ENCODE results near the gene WAC.
"Not testable (repeated sequence)": the region's sequence is repeated elsewhere in the genome, so short reads cannot be mapped to it uniquely, and the experiment has no call there.

The WAC gene

GRCh38 chr10:28612877-28613276, 80.0 kb downstream of the WAC start:
- no peak for DNase-seq (ENCODE audit: low read depth)

DNA sequence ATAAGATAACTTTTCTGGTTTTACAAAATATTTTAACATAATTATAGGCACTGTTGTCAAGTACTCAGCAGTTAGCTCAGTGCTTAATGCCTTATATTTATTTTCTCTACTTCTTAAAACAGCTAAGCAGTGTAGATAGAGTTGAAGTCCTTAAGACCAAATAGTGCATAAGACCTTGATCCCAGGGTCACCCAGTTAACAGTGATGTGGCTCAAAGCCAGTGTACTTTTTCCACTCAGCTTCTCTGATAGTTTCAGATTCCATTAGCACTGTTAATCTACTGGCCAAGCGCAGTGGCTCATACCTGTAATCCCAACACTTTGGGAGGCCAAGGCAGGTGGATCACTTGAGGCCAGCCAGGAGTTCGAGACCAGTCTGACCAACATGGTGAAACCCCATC, 83.6 kb downstream of the WAC start:
- no peak for DNase-seq (ENCODE audit: low read depth)

DNA sequence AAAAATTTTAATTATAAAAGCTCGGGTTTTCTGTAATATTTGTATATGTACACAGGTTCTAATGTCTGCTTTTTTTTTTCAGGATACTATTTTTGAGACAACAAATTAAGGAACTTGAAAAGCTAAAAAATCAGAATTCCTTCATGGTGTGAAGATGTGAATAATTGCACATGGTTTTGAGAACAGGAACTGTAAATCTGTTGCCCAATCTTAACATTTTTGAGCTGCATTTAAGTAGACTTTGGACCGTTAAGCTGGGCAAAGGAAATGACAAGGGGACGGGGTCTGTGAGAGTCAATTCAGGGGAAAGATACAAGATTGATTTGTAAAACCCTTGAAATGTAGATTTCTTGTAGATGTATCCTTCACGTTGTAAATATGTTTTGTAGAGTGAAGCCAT, 86.5 kb downstream of the WAC start:
- DNase-seq (ENCODE audit: low read depth): no peak

DNA sequence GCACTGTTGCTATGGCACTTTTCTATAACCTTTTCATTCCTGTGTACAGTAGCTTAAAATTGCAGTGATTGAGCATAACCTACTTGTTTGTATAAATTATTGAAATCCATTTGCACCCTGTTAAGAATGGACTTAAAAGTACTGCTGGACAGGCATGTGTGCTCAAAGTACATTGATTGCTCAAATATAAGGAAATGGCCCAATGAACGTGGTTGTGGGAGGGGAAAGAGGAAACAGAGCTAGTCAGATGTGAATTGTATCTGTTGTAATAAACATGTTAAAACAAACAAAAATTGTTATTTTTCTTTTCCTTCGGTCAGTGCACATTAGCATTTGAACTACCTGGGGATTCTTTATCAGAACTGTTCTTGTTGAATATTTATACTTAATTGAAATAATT, 87.3 kb downstream of the WAC start:
- no peak for DNase-seq (ENCODE audit: low read depth)

- no peak for DNase-seq (ENCODE audit: low read depth)
Observed at GRCh38 chr10:28623483-28623882, 90.6 kb downstream of the WAC start.

- DNase-seq (ENCODE audit: low read depth): no peak
Observed at GRCh38 chr10:28624351-28624750, 91.4 kb downstream of the WAC start.

- no peak for DNase-seq (ENCODE audit: low read depth)
Observed at GRCh38 chr10:28627102-28627501, 94.2 kb downstream of the WAC start.

- peak; percentile 22 for DNase-seq (ENCODE audit: low read depth)
Observed at GRCh38 chr10:28628184-28628893, 95.4 kb downstream of the WAC start.

DNA sequence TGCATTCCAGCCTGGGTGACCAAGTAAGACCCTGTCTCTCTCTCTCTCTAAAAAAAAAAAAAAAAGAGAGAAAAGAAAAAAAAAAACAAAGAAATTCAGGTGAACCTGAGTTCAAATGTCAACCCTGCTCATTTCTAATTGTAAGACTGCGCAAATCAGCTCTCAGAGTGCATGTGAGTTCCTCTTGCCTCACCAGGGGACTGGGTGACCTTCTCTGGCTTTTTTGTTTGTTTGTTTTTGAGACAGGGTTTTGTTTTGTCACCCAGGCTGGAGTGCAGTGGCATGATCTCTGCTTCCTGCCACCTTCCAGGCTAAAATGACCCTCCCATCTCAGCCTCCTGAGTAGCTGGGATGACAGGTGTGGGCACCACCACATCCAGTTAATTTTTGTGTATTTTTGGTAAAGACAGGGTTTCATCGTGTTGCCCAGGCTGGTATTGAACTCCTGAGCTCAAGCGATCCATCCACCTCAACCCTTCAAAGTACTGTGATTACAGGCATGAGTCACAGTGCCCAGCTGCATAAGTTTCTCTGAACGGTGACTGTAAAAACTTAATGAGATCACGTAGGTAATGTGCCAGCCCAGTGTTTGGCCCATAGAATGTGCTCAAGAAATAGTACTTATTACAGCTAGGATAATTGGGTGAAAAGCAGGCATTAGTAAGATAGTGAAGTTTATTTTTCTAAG, 99.1 kb downstream of the WAC start:
- no peak for DNase-seq (ENCODE audit: low read depth)

DNA sequence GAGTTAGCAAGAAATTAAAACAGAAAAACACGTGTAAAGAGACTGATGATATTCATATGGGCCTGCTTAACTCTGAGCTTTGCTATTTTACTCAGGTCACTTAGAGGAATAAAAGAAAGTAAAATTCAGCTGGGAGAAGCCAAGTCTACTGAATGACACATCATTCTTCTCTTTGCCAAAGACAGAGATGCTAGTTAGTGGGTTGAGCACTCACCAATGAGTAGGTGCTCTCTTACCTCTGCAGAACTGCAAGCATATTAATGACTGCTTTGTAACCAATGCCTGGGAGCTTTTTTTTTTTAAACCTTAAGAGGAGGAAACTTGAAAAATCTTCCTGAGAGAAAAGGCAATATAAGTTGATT, 99.6 kb downstream of the WAC start:
- DNase-seq (ENCODE audit: low read depth): no peak

- DNase-seq (ENCODE audit: low read depth): no peak
Observed at GRCh38 chr10:28633750-28634149, 100.8 kb downstream of the WAC start.

GRCh38 chr10:28637346-28637745, 104.4 kb downstream of the WAC start:
- DNase-seq (ENCODE audit: low read depth): no peak

DNA sequence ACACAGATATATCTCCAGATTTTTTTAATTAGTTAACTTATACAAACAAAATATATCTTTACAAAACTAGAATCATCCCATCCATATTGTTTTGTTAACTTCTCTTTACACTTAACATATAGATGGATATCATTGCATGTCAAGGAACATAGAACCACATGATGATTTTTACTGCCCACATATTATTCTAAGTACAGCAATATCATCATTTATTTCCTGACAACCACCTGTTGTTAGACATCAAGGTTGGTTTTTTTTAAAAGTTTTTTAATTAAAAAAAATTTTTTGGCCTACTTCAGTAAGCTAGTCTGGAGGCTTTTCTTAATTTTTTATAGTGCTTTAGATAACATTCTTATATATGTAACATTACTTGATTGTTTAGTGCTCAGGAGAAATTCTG, 105.5 kb downstream of the WAC start:
- DNase-seq (ENCODE audit: low read depth): no peak

DNA sequence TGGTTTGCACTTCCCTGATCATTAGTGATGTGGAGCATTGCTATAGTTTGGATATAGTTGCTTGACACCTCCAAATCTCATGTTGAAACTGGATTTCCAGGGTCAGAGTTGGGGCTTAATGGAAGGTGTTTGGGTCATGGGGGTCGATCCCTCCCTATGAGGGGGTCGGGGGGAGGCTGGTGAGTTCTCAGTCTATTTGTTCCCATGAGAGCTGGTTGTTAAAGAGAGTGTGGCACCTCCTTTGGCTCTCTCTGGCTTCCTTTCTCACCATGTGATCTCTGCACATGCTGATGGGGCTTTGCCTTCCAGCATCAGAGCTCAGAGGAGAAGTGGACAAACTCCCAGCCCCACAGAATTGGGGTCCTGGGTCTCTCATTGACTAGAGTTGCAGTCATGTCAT, 107.6 kb downstream of the WAC start:
- no peak for DNase-seq (ENCODE audit: low read depth)

DNA sequence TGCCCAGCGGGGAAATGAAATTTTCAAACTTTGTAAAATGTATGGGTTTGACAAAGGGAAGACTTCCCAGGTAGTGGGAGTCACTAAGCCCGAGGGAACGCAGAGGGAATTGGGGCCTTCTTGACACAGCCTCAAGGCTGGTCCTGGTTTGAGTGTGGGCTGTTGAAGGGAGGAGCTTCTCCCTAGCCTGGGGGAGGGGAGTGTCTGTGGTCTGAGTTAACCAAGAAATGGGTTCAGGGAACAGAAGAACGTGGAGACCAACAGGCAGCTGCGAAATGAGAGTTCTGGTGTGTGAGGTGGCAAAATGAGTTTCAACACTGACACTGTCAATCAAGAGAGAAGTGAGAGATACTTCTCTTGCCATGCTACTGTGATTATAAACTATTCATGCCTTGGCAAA, 111.7 kb downstream of the WAC start:
- DNase-seq (ENCODE audit: low read depth): no peak

DNA sequence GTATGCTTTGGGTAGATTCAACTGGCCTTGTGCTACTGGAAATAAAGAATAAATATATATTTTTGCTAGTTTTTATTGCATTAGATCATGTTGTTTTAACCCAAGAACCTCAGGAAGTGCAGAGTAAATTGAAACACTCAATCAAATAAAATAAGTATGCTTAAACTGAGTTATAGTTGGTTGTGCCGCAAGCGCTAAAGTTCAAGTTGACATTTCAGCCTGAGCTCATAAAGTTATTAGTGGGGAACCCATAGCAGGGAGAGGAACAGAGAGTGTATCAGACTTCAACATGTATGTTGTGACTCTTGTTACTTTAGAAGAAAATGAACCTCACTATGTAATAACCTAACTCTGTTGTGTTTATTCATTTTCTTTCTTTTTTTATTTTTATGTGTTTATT, 119.2 kb downstream of the WAC start:
- DNase-seq (ENCODE audit: low read depth): no peak

DNA sequence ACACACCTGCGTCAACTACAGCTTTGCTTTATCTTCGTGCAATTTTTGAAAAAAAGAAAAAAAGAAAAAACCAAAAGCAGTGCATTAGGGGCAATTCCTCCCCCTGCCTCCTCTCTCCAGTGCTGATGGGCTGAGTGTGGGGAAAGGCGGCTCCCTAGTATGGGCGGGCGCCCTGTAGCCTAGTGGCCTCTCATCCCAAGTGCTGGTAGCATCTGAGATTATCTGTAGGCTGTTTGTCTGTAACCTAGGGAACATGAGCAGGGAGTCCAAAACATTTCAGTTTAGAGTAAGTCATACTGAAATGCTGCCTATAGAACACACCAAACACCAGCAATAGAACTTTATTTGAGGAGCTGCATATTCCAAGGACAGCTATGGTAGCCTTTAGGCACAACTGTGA, 119.8 kb downstream of the WAC start:
- no peak for DNase-seq (ENCODE audit: low read depth)

GRCh38 chr10:28658824-28659223, 125.9 kb downstream of the WAC start:
- DNase-seq (ENCODE audit: low read depth): not testable (repeated sequence)

GRCh38 chr10:28661035-28661434, 128.1 kb downstream of the WAC start:
- no peak for DNase-seq (ENCODE audit: low read depth)

GRCh38 chr10:28663576-28664368, 130.9 kb downstream of the WAC start:
- peak; percentile 21 for DNase-seq (ENCODE audit: low read depth)

- DNase-seq (ENCODE audit: low read depth): no peak
Observed at GRCh38 chr10:28664369-28664740, 131.4 kb downstream of the WAC start.

DNA sequence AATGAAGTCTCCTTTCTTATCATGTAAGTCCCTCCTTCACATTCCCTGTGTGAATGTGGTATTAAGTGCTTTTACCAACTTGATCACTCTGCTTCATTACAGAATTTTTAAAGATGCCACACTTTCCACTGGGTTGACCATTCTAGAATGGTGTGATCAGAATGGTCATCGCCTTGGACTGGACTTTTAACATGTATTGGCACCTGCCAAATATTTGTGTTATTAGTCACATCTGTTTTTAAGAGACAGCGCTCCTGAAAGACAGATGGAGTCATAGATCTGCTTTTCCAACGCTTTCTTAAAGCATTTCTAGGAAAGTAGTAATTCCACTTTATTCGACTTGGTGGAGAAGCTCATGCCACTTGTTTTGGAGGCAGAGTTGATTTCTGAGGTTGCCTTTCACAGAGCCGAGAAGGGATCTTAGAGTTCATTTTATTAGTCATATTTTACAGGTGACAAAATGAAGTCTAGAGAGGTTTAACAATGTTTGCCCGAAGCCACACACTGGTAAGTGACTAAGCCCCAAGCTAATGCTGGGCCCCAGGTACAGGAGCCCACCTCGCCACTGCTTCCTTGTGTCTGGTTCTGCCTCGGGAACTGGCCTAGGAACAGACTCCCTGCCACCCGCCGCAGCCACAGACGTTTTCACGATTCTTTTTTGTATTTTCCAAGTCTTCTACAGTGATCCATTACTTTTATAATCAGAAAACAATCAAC, 134.0 kb downstream of the WAC start:
- no peak for DNase-seq (ENCODE audit: low read depth)

Measured in T-helper 22 cell (primary cell).